ENCODE data around the gene CDK9. TPM values are rescaled to one million over a fixed set of nuclear protein-coding genes. Genes with fewer than 3 reads are reported as not detected.
A peak's percentile ranks its signal among the peaks of the same experiment; 100 is the strongest.

CDK9 gene
- total RNA-seq, 1 donor from 2014 or later = 100 TPM

DNA sequence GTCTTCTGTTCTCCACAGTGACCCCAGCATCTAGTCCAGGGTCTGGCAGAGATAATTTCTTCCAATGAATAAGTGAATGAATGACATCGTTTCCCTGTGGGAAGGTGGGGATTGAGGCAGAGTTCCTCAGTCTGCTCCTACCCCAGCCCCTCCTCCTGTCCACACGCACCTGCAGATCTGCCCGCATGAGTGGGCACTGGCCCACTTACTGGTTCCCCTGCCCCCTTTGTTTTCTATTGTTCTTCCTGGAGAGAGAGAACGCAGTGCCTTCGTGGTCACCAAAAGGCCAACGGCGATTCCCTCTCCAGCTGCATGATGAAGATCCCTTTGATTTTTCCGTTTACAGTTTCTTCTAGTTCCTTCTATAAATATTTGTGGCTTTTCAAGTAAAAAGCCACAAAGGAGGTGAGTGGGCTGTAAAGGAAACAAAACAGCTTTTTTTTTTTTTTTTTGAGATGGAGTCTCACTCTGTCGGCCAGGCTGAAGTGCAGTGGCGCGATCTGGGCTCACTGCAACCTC lies 11.1 kb downstream of the CDK9 start:
- no peak for DNase-seq (ENCODE audit: low spot score, unreplicated experiment)
- Mint-ChIP-seq H3K4me3 (ENCODE audit: low read depth) (no peak overlapping the region), H3K36me3 (ENCODE audit: insufficient read depth) (peaks cover 3% of the 10 kb centered on the region), H3K9me3 (ENCODE audit: low read depth) (no peaks in the 10 kb centered on the region), H3K27ac (no peak overlapping the region), H3K27me3 (no peaks in the 10 kb centered on the region), H3K4me1 (ENCODE audit: low read depth) (peaks cover 23% of the 10 kb centered on the region)
- TF ChIP-seq, protein P1, sequence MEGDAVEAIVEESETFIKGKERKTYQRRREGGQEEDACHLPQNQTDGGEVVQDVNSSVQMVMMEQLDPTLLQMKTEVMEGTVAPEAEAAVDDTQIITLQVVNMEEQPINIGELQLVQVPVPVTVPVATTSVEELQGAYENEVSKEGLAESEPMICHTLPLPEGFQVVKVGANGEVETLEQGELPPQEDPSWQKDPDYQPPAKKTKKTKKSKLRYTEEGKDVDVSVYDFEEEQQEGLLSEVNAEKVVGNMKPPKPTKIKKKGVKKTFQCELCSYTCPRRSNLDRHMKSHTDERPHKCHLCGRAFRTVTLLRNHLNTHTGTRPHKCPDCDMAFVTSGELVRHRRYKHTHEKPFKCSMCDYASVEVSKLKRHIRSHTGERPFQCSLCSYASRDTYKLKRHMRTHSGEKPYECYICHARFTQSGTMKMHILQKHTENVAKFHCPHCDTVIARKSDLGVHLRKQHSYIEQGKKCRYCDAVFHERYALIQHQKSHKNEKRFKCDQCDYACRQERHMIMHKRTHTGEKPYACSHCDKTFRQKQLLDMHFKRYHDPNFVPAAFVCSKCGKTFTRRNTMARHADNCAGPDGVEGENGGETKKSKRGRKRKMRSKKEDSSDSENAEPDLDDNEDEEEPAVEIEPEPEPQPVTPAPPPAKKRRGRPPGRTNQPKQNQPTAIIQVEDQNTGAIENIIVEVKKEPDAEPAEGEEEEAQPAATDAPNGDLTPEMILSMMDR (IDR thresholded peaks at IDR 0.05; ENCODE audit: unreplicated experiment) = no peak

GRCh38 chr9:127801955-127802575 lies 16.2 kb downstream of the CDK9 start:
- H3K9me3 Mint-ChIP-seq (ENCODE audit: low read depth) = no peaks in the 10 kb centered on the region
- H3K4me1 Mint-ChIP-seq (ENCODE audit: low read depth) = peaks cover 20% of the 10 kb centered on the region
- H3K27me3 Mint-ChIP-seq = no peaks in the 10 kb centered on the region
- DNase-seq (ENCODE audit: low spot score, unreplicated experiment) = no peak
- peak overlapping the region; percentile 82 for H3K4me3 Mint-ChIP-seq (ENCODE audit: low read depth)
- peaks cover 5% of the 10 kb centered on the region for H3K36me3 Mint-ChIP-seq (ENCODE audit: insufficient read depth)
- TF ChIP-seq, protein P1 (IDR thresholded peaks at IDR 0.05; ENCODE audit: unreplicated experiment) = peak; percentile 30
- peak overlapping the region; percentile 93 for H3K27ac Mint-ChIP-seq

- H3K4me1 Mint-ChIP-seq (ENCODE audit: low read depth) = peaks cover 17% of the 10 kb centered on the region
- peaks cover 8% of the 10 kb centered on the region for H3K36me3 Mint-ChIP-seq (ENCODE audit: insufficient read depth)
- DNase-seq (ENCODE audit: low spot score, unreplicated experiment) = peak; percentile 60
- TF ChIP-seq, protein P1 (IDR thresholded peaks at IDR 0.05; ENCODE audit: unreplicated experiment) = no peak
- H3K9me3 Mint-ChIP-seq (ENCODE audit: low read depth) = no peaks in the 10 kb centered on the region
- peak within 1 kb of the TSS; percentile 96 for H3K4me3 Mint-ChIP-seq (ENCODE audit: low read depth)
- H3K27me3 Mint-ChIP-seq = no peaks in the 10 kb centered on the region
- H3K27ac Mint-ChIP-seq = peak within 1 kb of the TSS; percentile 98
Observed at GRCh38 chr9:127802576-127803443, 17.0 kb downstream of the CDK9 start, which contains the start of gene FPGS. Gene FPGS (plus strand): TSS chr9:127802882. CDS start chr9:127802925, 43 bp downstream.

DNA sequence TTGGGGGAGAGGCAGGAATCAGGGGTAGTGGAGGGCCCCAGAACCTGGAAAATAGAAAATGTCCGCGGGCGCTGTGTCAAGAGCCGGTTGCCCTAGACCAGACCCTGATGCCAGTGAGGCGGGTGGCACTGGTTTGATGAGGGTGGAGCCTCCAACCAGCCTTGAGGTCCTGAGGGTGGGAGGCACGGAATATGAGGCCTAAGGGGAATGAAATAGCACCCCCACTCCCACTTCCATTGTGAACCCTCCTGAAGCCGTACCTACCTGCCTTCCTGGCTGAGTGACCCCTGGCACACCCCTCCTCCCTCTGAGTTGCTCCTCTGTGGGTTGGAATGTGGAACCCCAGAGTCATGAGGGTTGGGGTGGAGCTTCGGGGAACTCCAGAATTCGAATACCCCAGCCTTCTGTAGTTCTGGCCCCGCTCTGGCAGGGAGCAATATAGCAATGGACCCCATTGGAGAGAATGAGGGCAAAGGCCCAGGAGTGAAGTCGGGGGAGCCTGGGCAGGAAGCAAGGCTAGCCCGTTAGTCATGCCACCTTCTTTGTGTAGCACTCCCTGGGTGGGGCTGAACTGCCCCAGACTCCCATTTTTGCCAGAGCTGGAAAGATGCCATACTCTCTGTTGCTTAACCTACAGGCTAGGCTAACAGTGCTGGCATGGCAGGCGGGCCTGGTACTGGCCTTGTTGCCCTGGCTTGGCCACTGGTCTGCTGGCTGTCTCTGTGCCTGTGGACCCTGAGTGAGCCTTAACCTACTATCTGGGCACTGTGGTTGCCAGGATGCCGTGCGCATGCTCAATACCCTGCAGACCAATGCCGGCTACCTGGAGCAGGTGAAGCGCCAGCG lies 17.9 kb downstream of the CDK9 start:
- Mint-ChIP-seq H3K27me3 (no peaks in the 10 kb centered on the region), H3K27ac (peak overlapping the region; percentile 98), H3K9me3 (ENCODE audit: low read depth) (no peaks in the 10 kb centered on the region), H3K36me3 (ENCODE audit: insufficient read depth) (peaks cover 8% of the 10 kb centered on the region), H3K4me3 (ENCODE audit: low read depth) (peak overlapping the region; percentile 96), H3K4me1 (ENCODE audit: low read depth) (peaks cover 10% of the 10 kb centered on the region)
- no peak for DNase-seq (ENCODE audit: low spot score, unreplicated experiment)
- TF ChIP-seq, protein P1 (IDR thresholded peaks at IDR 0.05; ENCODE audit: unreplicated experiment) = no peak
